ENCODE data around the gene AJM1.
A peak's percentile ranks its signal among the peaks of the same experiment; 100 is the strongest.
"Not testable (repeated sequence)": the region's sequence is repeated elsewhere in the genome, so short reads cannot be mapped to it uniquely, and the experiment has no call there.

AJM1 gene

GRCh38 chr9:136865768-136866103, 23.5 kb downstream of the AJM1 start:
- DNase-seq (ENCODE audit: extremely low read depth in 1 of 2, low read depth in 1 of 2), result no peak

GRCh38 chr9:136866898-136867421, 24.7 kb downstream of the AJM1 start:
- DNase-seq (ENCODE audit: extremely low read depth in 1 of 2, low read depth in 1 of 2), result not testable (repeated sequence)

GRCh38 chr9:136867480-136867879, 25.2 kb downstream of the AJM1 start:
- DNase-seq (ENCODE audit: extremely low read depth in 1 of 2, low read depth in 1 of 2), result no peak

GRCh38 chr9:136867917-136868316, 25.6 kb downstream of the AJM1 start:
- no peak for DNase-seq (ENCODE audit: extremely low read depth in 1 of 2, low read depth in 1 of 2)

DNA sequence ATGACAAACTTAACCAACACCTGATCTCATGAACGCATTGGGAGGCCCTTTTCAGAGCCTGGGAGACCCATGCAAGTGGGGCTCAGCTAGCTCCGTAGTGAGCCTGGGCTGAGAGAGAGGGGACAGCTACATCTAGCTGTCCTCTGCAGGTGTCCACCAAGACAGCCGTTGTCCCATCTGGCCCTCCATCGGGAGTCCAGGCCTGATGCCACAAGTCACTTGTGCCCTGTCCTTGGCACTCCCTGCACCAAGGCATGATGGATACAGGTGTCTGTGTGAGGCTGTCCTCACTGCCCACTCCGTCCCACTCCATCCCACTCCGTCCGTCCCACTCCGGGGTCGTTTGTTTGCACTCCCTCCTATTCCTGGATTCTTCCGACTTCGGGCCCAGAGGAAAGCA, 26.4 kb downstream of the AJM1 start:
- no peak for DNase-seq (ENCODE audit: extremely low read depth in 1 of 2, low read depth in 1 of 2)

DNA sequence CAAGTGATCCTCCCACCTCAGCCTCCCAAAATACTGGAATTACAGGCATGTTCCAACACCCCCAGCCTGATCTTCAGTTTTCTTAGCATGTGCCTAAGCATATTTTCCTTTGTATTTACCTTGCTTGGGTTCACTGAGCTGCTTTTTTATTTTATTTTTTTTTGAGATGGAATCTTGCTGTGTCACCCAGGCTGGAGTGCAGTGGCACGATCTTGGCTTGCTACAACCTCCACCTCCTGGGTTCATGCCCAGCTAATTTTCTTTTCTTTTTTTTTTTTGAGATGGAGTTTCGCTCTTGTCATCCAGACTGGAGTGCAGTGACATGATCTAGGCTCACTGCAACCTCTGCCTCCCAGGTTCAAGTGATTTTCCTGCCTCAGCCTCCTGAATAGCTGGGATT, 27.3 kb downstream of the AJM1 start:
- DNase-seq (ENCODE audit: extremely low read depth in 1 of 2, low read depth in 1 of 2), result not testable (repeated sequence)

- DNase-seq (ENCODE audit: extremely low read depth in 1 of 2, low read depth in 1 of 2), result no peak
Observed at GRCh38 chr9:136875155-136875554, 32.9 kb downstream of the AJM1 start.

DNA sequence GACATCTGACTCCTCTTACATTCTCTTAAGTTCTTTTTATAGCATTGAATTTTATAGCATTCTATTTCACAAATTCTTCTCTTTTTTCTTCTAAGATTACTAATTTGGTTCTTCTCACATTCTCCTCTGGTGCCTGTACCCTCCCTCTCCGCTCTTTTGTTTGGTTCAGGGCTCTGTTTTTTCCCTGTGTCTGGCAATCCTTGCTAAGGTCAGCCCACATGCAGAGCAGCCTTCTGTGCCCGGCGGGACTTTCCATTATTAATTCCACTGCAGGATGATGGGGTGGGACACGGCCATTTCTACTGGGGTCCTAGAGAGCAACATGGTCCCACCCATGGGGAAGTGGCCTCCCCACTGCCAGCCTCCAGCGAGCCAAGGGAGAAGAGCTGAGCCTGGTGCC, 34.2 kb downstream of the AJM1 start:
- no peak for DNase-seq (ENCODE audit: extremely low read depth in 1 of 2, low read depth in 1 of 2)

DNA sequence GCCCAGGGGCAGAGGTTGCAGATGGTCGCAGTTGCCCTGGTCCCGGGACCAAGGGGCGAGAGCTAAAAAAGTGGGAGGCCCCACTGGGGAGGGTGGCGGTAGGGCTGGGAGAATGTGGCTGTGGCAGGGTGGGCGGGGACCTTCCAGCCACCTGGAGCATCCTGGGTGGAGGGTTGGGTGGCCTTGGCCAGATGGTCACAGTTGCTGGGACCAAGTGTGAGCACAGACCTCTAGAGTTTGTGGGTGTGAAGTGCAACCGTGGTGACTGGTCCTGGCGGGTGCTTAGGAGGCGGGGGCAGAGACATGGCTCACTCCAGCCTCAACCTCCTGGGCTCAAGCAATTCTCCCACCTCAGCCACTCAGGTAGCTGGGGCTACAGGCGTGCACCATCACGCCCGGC, 38.4 kb downstream of the AJM1 start:
- DNase-seq (ENCODE audit: extremely low read depth in 1 of 2, low read depth in 1 of 2), result no peak

DNA sequence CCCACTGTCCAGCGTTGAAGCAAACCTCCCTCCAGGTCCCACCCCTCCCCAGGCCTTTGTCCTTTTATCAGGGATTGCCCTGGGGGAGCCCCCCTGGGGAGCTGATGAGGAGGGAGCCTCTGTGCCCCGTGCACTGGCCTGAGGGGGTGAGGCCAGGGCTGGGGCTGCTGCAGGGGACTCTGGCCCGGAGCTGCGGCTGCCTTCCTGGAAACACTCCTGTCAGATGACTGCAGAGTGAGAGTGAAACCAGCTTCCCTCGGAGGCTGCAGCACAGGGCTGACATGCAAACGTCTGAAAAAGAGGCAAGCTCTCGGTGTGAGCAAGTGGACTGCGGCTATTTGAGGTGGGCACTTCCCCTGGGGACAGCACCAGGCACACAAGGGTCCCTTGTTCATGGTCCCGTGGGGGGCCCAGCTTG, 39.4 kb downstream of the AJM1 start:
- no peak for DNase-seq (ENCODE audit: extremely low read depth in 1 of 2, low read depth in 1 of 2)

- DNase-seq (ENCODE audit: extremely low read depth in 1 of 2, low read depth in 1 of 2), result peak; percentile 82 to 85
Observed at GRCh38 chr9:136882109-136882946, 40.0 kb downstream of the AJM1 start.

- DNase-seq (ENCODE audit: extremely low read depth in 1 of 2, low read depth in 1 of 2), result not testable (repeated sequence)
Observed at GRCh38 chr9:136882947-136883283, 40.6 kb downstream of the AJM1 start.

DNA sequence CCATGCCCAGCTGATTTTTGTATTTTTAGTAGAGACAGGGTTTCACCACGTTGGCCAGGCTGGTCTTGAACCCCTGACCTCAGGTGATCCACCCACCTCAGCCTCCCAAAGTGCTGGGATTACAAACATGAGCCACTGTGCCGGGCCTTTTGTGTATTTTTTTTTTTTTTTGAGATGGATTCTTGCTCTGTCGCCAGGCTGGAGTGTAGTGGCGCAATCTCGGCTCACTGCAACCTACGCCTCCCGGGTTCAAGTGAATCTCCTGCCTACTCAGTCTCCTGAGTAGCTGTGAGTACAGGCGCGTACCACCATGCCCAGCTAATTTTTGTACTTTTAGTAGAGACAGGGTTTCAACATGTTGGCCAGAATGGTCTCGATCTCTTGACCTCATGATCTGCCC, 41.4 kb downstream of the AJM1 start:
- not testable (repeated sequence) for DNase-seq (ENCODE audit: extremely low read depth in 1 of 2, low read depth in 1 of 2)

GRCh38 chr9:136885950-136886578, 43.8 kb downstream of the AJM1 start, which contains the start of gene TRAF2:
Gene TRAF2 (plus strand): TSS chr9:136886516. CDS start chr9:136898741, 12,225 bp downstream.
- DNase-seq (ENCODE audit: extremely low read depth in 1 of 2, low read depth in 1 of 2), result peak; percentile 91 to 94

DNA sequence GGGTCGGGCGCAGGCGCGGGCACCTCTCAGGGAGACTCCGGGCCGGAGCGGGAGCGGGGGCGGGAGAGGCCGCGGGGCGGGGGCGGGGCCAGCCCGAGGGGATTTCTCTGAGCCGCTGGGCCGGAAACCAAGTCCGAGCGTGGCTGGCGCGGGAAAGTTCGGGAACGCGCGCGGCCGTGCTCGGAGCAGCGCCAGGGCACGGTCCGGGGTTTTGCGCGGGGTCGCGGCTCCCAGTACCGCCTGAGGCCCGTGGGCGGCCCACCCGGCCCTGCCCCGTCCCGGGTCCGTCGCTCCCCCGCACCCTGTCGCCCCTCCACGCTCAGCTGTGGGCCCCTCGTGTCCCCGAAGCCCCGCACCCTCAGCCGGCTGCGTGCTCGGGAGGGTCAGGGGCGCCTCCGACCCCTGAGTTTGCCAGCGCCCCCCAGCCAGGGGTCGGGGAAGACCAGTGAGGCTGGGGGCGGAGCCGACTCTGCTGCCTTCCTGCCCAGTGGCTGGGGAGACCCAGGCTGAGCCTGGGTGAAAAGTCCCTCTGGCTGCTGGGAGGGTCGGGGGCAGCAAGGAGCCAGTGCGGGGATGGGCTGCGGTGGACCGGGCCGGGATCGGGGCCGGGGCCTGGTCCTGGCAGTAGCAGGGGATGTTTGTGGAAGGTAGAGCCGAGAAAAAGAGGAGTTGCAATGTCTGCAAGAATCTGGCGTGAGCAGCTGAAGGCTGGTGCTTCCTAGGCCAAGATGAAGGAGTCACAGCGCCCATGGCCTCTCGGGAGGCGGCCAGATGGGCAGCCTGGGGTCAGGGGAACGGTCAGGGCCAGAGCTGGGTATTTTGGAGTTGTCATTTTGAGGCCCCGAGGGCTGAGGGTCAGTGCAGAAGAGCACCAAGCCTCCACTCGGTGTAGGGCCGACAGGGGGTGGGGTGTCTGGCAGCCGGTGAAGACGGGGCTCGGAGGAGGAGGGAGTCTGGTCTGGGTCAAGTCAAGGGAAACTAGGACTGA, 44.6 kb downstream of the AJM1 start:
- DNase-seq (ENCODE audit: extremely low read depth in 1 of 2, low read depth in 1 of 2), result peak in 1 of 2 donors; percentile 25

DNA sequence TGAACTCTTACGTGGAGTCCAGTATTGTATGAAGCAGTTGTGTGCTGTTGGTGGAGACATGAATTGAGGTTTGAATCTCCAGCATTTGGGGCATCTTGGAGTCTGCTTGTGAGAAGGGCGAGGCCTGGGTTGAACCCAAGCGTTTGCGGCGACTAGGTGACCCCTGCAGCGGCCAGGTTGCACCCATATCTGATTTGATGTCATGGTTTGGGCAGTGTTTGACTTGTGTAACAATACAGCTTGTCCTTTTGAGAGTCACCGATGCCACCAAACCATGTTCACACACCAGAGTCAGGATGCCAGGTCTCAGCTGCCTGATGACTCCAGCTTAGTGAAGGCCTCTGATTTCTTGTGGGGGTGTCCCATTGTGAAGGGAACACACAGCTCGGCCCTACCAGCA, 46.2 kb downstream of the AJM1 start:
- DNase-seq (ENCODE audit: extremely low read depth in 1 of 2, low read depth in 1 of 2), result no peak

DNA sequence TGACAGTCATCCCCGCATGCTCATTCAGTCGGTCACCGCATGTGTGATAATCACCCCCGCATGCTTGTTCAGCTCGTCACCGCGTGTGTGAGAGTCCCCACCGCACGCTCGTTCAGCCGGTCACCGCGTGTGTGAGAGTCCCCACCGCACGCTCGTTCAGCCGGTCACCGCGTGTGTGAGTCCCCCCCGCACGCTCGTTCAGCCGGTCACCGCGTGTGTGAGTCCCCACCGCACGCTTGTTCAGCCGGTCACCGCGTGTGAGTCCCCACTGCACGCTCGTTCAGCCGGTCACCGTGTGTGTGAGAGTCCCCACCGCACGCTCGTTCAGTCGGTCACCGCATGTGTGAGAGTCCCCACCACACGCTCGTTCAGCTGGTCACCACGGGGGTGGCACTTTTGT, 47.6 kb downstream of the AJM1 start:
- no peak for DNase-seq (ENCODE audit: extremely low read depth in 1 of 2, low read depth in 1 of 2)

GRCh38 chr9:136890661-136891060, 48.4 kb downstream of the AJM1 start:
- DNase-seq (ENCODE audit: extremely low read depth in 1 of 2, low read depth in 1 of 2), result no peak
